22Rv1 (cell line): Measurements from ENCODE around the gene MGA.

Source experiments
- CTCF ChIP-seq: fragments of 450-650 bp; IDR thresholded peaks from 2 replicates; pipeline ENCODE4 v1.5.1; 2017; ENCODE audit warnings: mild to moderate bottlenecking
- ZFX ChIP-seq: fragments of 450-650 bp; IDR thresholded peaks from 2 replicates; pipeline ENCODE4 v1.6.1; 2017; ENCODE audit warnings: antibody characterized with exemption, borderline replicate concordance

GRCh38 chr15:41647262-41647661 lies 12.9 kb upstream of the MGA start:
- no peak for TF ChIP-seq CTCF
- no peak for TF ChIP-seq ZFX
